Lower leg skin (tissue), 4 donors: ENCODE measurements around the gene CSNK2A2. TPM values are rescaled to one million over a fixed set of nuclear protein-coding genes. Genes with fewer than 3 reads are reported as not detected.

ENCODE experiments used
- DNase-seq, 2 donors: peaks; one replicate each; pipeline ENCODE4 v3.0.0-alpha.2; 2019; ENCODE audit warnings: low spot score in 2 of 2
- H3K4me3 ChIP-seq: fragments of 200-600 bp; sonication (generic); 2 replicates; pipeline ENCODE4 v1.5.1; 2017; ENCODE audit warnings: mild to moderate bottlenecking, low read depth; ENCODE audit not compliant: poor library complexity, severe bottlenecking
- CTCF ChIP-seq, 3 donors: fragments of 450-650 bp; IDR thresholded peaks; one replicate each; pipeline ENCODE4 v1.5.1; 2016; ENCODE audit warnings: antibody characterized with exemption in 3 of 3, mild to moderate bottlenecking in 3 of 3, moderate library complexity in 2 of 3
- POLR2A ChIP-seq, 2 donors: fragments of 450-650 bp; IDR thresholded peaks; one replicate each; pipeline ENCODE4 v1.6.1; 2016 to 2017; ENCODE audit warnings: antibody characterized with exemption in 2 of 2, mild to moderate bottlenecking in 1 of 2, moderate library complexity in 1 of 2
- WGBS, 2 donors: methylation state at CpG; one replicate each; pipeline ENCODE4 v1.1.5; 2018; 5-methylcytosine and 5-hydroxymethylcytosine counted together
- intact Hi-C: fragments of 100-400 bp; cut with DNase I; formaldehyde crosslinking; loops from one replicate; pipeline ENCODE4 v1.15.0; 2023; ENCODE audit warnings: low total_unique reads
- total RNA-seq, 4 donors: library from RNA; depleted of rRNA; stranded (reverse); fragments of >200 nt; gene quantifications; one replicate each; pipeline ENCODE4 v1.1.0, GENCODE V29; 2016

Gene CSNK2A2
- total RNA-seq, 4 donors from 2014 or later, result 112 to 159 (median 141) TPM

GRCh38 chr16:58218786-58219185 lies 20.9 kb upstream of the CSNK2A2 start:
- intact Hi-C loops, result no loop called here
- 30 to 55% methylated on average over 3 of the region's 3 CpGs for WGBS, 2 donors
- no peak for DNase-seq
- TF ChIP-seq POLR2A (IDR thresholded peaks at IDR 0.05) (no peak), CTCF (IDR thresholded peaks at IDR 0.05) (no peak)
- no peak overlapping the region for H3K4me3 ChIP-seq

GRCh38 chr16:58217311-58217925 lies 19.5 kb upstream of the CSNK2A2 start:
- 0 to 48% methylated on average over 2 of the region's 2 CpGs for WGBS, 2 donors
- H3K4me3 ChIP-seq, result no peak overlapping the region
- TF ChIP-seq CTCF (IDR thresholded peaks at IDR 0.05) (no peak), POLR2A (IDR thresholded peaks at IDR 0.05) (no peak)
- intact Hi-C loops, result no loop called here
- no peak for DNase-seq

- H3K4me3 ChIP-seq, result no peak overlapping the region
- WGBS, 2 donors, result 80% methylated on average over 3 of the region's 3 CpGs
- intact Hi-C loops, result no loop called here
- TF ChIP-seq POLR2A (IDR thresholded peaks at IDR 0.05) (no peak), CTCF (IDR thresholded peaks at IDR 0.05) (no peak)
- no peak for DNase-seq
Measured at GRCh38 chr16:58212824-58213655, 15.1 kb upstream of the CSNK2A2 start.

- no peak overlapping the region for H3K4me3 ChIP-seq
- intact Hi-C loops, result no loop called here
- 59 to 64% methylated on average over 3 of the region's 3 CpGs for WGBS, 2 donors
- TF ChIP-seq CTCF (IDR thresholded peaks at IDR 0.05) (no peak), POLR2A (IDR thresholded peaks at IDR 0.05) (no peak)
- no peak for DNase-seq
Measured at GRCh38 chr16:58211846-58212245, 13.9 kb upstream of the CSNK2A2 start.

GRCh38 chr16:58211245-58211644 lies 13.3 kb upstream of the CSNK2A2 start:
- DNase-seq, result no peak
- TF ChIP-seq POLR2A (IDR thresholded peaks at IDR 0.05), result no peak
- no peak for TF ChIP-seq CTCF (IDR thresholded peaks at IDR 0.05)
- intact Hi-C loops, result no loop called here
- no peak overlapping the region for H3K4me3 ChIP-seq
